ENCODE measurements around the gene ADAMTS18.

ADAMTS18 gene

GRCh38 chr16:77435272-77435820 is 512 bp upstream of the ADAMTS18 start:
- no peak for DNase-seq (ENCODE audit: low read depth in 1 of 2, low spot score in 1 of 2)
- TF ChIP-seq CTCF (IDR thresholded peaks at IDR 0.05; ENCODE audit: insufficient read depth, low read length) (no peak), SPI1 (IDR thresholded peaks at IDR 0.05; ENCODE audit: borderline replicate concordance, low read depth) (no peak), POLR2AphosphoS5 (IDR thresholded peaks at IDR 0.05; ENCODE audit: low read depth) (no peak), GABPA (IDR thresholded peaks at IDR 0.05; ENCODE audit: low read depth) (no peak), REST (IDR thresholded peaks at IDR 0.05; ENCODE audit: insufficient replicate concordance, low read depth) (no peak)
- peaks cover 34% of the 10 kb centered on the region for H3K27me3 ChIP-seq (ENCODE audit: insufficient read depth, poor library complexity, severe bottlenecking)
- H3K27ac ChIP-seq (replicated peaks): no peak overlapping the region
- no peak overlapping the region for H3K4me3 ChIP-seq (replicated peaks; ENCODE audit: insufficient read depth, low read length)

GRCh38 chr16:77434022-77434529 is 758 bp downstream of the ADAMTS18 start:
- H3K27me3 ChIP-seq (ENCODE audit: insufficient read depth, poor library complexity, severe bottlenecking): peaks cover 32% of the 10 kb centered on the region
- H3K4me3 ChIP-seq (replicated peaks; ENCODE audit: insufficient read depth, low read length): no peak overlapping the region
- no peak overlapping the region for H3K27ac ChIP-seq (replicated peaks)
- TF ChIP-seq POLR2AphosphoS5 (IDR thresholded peaks at IDR 0.05; ENCODE audit: low read depth) (no peak), SPI1 (IDR thresholded peaks at IDR 0.05; ENCODE audit: borderline replicate concordance, low read depth) (no peak), CTCF (IDR thresholded peaks at IDR 0.05; ENCODE audit: insufficient read depth, low read length) (no peak), GABPA (IDR thresholded peaks at IDR 0.05; ENCODE audit: low read depth) (no peak), REST (IDR thresholded peaks at IDR 0.05; ENCODE audit: insufficient replicate concordance, low read depth) (no peak)
- DNase-seq (ENCODE audit: low read depth in 1 of 2, low spot score in 1 of 2): no peak

GRCh38 chr16:77433146-77433545 is 1.7 kb downstream of the ADAMTS18 start:
- TF ChIP-seq GABPA (IDR thresholded peaks at IDR 0.05; ENCODE audit: low read depth) (no peak), CTCF (IDR thresholded peaks at IDR 0.05; ENCODE audit: insufficient read depth, low read length) (no peak), SPI1 (IDR thresholded peaks at IDR 0.05; ENCODE audit: borderline replicate concordance, low read depth) (no peak), POLR2AphosphoS5 (IDR thresholded peaks at IDR 0.05; ENCODE audit: low read depth) (no peak), REST (IDR thresholded peaks at IDR 0.05; ENCODE audit: insufficient replicate concordance, low read depth) (no peak)
- Histone ChIP-seq H3K27ac (replicated peaks) (no peak overlapping the region), H3K27me3 (ENCODE audit: insufficient read depth, poor library complexity, severe bottlenecking) (peaks cover 32% of the 10 kb centered on the region), H3K4me3 (replicated peaks; ENCODE audit: insufficient read depth, low read length) (no peak overlapping the region)
- DNase-seq (ENCODE audit: low read depth in 1 of 2, low spot score in 1 of 2): no peak
